ENCODE measurements around the gene ATP1B3.
"Not testable (repeated sequence)": the region's sequence is repeated elsewhere in the genome, so short reads cannot be mapped to it uniquely, and the experiment has no call there.

The ATP1B3 gene

DNA sequence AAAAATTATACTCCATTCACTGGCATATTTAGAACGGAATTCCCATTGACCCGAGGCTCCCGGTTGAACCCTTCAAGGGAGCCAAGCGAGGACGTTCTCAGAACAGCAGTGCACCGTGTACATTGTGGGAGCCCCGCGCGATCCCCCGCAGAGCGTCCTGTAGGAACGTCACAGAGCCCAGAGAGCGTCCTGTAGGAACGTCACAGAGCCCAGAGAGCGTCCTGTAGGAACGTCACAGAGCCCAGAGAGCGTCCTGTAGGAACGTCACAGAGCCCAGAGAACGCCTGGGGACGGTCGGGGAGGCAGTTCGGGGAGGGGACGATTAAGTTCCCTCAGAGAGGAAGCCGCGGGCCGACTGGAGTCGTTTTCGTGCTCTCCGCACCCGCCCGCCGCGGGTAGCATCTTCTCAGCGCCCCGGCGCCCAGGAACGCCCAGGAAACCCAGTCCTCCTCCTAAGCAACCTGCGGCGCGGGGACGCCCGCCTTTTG is 506 bp upstream of the ATP1B3 start:
- Mint-ChIP-seq H3K36me3 (ENCODE audit: low read depth) (peaks cover 44% of the 10 kb centered on the region), H3K4me3 (peak overlapping the region; percentile 88), H3K9me3 (no peaks in the 10 kb centered on the region), H3K27me3 (no peaks in the 10 kb centered on the region), H3K27ac (peak overlapping the region; percentile 98), H3K4me1 (ENCODE audit: low read depth) (peaks cover 36% of the 10 kb centered on the region)
- DNase-seq: no peak

- Mint-ChIP-seq H3K27ac (peak overlapping the region; percentile 97), H3K36me3 (ENCODE audit: low read depth) (peaks cover 55% of the 10 kb centered on the region), H3K9me3 (no peaks in the 10 kb centered on the region), H3K27me3 (no peaks in the 10 kb centered on the region), H3K4me1 (ENCODE audit: low read depth) (peaks cover 47% of the 10 kb centered on the region), H3K4me3 (peak overlapping the region; percentile 93)
- DNase-seq: peak; percentile 82
Observed at GRCh38 chr3:141876891-141877621, 613 bp downstream of the ATP1B3 start.

DNA sequence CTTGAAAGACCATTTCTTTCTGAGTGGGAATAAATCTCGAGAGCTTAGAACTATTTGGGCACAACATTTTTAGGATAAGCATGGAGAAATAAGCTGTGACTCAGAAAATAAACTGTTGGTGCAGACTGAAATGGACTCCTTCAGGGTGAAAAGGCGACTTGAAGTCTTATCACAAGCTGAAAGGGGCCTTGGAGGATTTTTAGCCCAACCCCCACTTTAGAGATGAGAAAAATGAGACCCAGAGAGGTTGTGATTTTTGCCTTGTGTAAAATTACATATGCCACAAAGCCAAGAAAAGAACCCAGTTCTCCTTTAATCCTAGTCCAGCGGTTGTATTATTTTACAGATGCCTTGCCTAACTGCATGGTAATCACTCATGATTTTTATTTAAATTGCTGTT is 1.5 kb downstream of the ATP1B3 start:
- DNase-seq: no peak
- H3K4me1 Mint-ChIP-seq (ENCODE audit: low read depth): peaks cover 53% of the 10 kb centered on the region
- H3K27ac Mint-ChIP-seq: peak overlapping the region; percentile 94
- no peaks in the 10 kb centered on the region for H3K9me3 Mint-ChIP-seq
- no peaks in the 10 kb centered on the region for H3K27me3 Mint-ChIP-seq
- peaks cover 64% of the 10 kb centered on the region for H3K36me3 Mint-ChIP-seq (ENCODE audit: low read depth)
- peak overlapping the region; percentile 93 for H3K4me3 Mint-ChIP-seq

DNA sequence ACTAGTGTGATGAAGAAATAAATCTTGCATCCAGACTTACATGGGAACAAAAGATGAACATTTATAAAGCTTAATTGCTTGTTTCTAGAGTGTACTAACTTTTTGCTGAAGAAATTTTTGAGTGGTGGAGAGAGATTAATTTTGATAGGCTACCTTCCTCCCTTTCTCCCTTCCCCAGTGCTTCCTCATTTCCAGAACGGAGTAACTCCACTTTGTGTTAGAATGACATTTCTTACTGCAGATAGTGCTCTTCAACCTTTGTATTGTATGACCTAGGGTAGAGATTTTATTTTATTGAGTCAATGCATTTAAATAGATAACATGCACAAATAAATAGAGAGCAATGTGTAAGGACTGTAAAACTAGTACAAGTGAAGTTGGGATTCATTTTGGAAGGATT is 1.9 kb downstream of the ATP1B3 start:
- H3K9me3 Mint-ChIP-seq: no peaks in the 10 kb centered on the region
- no peaks in the 10 kb centered on the region for H3K27me3 Mint-ChIP-seq
- H3K27ac Mint-ChIP-seq: peak overlapping the region; percentile 94
- peaks cover 67% of the 10 kb centered on the region for H3K36me3 Mint-ChIP-seq (ENCODE audit: low read depth)
- DNase-seq: no peak
- peaks cover 55% of the 10 kb centered on the region for H3K4me1 Mint-ChIP-seq (ENCODE audit: low read depth)
- peak overlapping the region; percentile 93 for H3K4me3 Mint-ChIP-seq

DNA sequence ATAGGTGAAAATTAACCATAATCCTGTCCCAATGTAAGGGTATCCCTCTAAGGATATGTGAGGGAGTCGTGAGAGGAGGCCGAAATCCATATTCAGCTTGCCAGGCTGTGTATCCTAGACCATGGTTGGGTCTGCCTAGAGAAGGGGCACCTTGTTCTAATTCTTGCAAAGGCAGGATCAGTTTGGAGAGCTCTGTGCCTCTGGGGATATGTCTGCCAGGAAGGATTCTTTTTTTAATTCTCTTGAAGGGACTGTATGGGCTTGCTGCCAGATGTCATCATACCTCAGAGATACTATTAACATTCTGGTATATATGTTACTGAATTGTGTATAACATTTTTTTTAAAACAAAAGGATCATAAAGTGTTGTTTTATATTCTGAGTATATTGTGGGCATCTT is 2.4 kb downstream of the ATP1B3 start:
- Mint-ChIP-seq H3K27me3 (no peaks in the 10 kb centered on the region), H3K9me3 (no peaks in the 10 kb centered on the region), H3K27ac (peak overlapping the region; percentile 94), H3K4me3 (peak overlapping the region; percentile 93), H3K4me1 (ENCODE audit: low read depth) (peaks cover 59% of the 10 kb centered on the region), H3K36me3 (ENCODE audit: low read depth) (peaks cover 72% of the 10 kb centered on the region)
- no peak for DNase-seq

GRCh38 chr3:141881702-141882101 is 5.3 kb downstream of the ATP1B3 start:
- peaks cover 95% of the 10 kb centered on the region for H3K36me3 Mint-ChIP-seq (ENCODE audit: low read depth)
- no peaks in the 10 kb centered on the region for H3K9me3 Mint-ChIP-seq
- H3K4me1 Mint-ChIP-seq (ENCODE audit: low read depth): peaks cover 76% of the 10 kb centered on the region
- H3K27ac Mint-ChIP-seq: peak overlapping the region; percentile 29
- no peaks in the 10 kb centered on the region for H3K27me3 Mint-ChIP-seq
- H3K4me3 Mint-ChIP-seq: no peak overlapping the region
- DNase-seq: no peak

DNA sequence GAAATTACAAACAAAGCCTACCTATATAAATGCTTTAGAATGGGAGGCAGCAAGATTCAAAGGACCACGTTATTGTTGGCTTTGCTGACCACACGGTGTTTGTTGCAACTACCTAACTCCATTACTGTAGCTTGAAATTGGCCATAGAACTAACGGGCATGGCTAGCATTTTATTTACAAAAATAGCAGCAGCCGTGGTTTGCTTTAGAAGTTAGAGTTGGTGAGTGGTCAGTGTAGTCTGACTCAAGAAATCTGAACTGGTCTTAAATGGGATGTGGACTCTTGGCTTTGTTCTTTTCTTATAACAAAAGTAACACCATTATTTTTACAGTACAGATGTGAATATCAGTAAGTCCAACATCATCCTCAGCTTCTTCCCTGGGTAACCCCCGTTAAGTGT is 10.6 kb downstream of the ATP1B3 start:
- Mint-ChIP-seq H3K4me1 (ENCODE audit: low read depth) (peaks cover 70% of the 10 kb centered on the region), H3K27ac (peak overlapping the region; percentile 6), H3K9me3 (peaks cover 14% of the 10 kb centered on the region), H3K4me3 (no peak overlapping the region), H3K27me3 (no peaks in the 10 kb centered on the region), H3K36me3 (ENCODE audit: low read depth) (peaks cover 78% of the 10 kb centered on the region)
- DNase-seq: no peak

- H3K36me3 Mint-ChIP-seq (ENCODE audit: low read depth): peaks cover 79% of the 10 kb centered on the region
- not testable (repeated sequence) for H3K27me3 Mint-ChIP-seq, H3K4me3 Mint-ChIP-seq, DNase-seq
- peaks cover 14% of the 10 kb centered on the region for H3K9me3 Mint-ChIP-seq
- H3K4me1 Mint-ChIP-seq (ENCODE audit: low read depth): peaks cover 72% of the 10 kb centered on the region
- peak overlapping the region; percentile 71 for H3K27ac Mint-ChIP-seq
Observed at GRCh38 chr3:141888548-141888947, 12.1 kb downstream of the ATP1B3 start.

GRCh38 chr3:141894524-141895176 is 18.2 kb downstream of the ATP1B3 start:
- DNase-seq: no peak
- no peak overlapping the region for H3K4me3 Mint-ChIP-seq
- no peak overlapping the region for H3K27ac Mint-ChIP-seq
- H3K27me3 Mint-ChIP-seq: no peaks in the 10 kb centered on the region
- peaks cover 5% of the 10 kb centered on the region for H3K9me3 Mint-ChIP-seq
- peaks cover 56% of the 10 kb centered on the region for H3K4me1 Mint-ChIP-seq (ENCODE audit: low read depth)
- H3K36me3 Mint-ChIP-seq (ENCODE audit: low read depth): peaks cover 76% of the 10 kb centered on the region

DNA sequence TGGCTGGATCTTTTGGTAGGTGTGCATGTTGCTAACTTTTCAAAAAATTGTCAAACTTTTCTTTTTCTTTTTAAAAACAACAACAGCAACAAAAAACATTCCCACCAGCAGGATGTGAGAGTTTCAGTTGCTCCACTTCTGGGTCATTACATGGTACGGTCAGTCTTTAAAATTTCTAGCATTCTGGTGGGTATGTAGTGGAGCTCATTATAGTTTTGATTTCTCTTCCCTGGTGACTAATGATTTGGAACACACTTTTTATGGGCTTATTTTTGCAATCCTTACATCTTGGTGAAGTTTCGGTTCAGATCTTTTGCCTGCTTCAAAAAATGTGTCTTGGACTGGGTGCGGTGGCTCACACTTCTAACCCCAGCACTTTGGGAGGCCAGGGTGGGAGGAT is 19.3 kb downstream of the ATP1B3 start:
- Mint-ChIP-seq H3K4me1 (ENCODE audit: low read depth) (peaks cover 61% of the 10 kb centered on the region), H3K36me3 (ENCODE audit: low read depth) (peaks cover 83% of the 10 kb centered on the region)

GRCh38 chr3:141898908-141899307 is 22.5 kb downstream of the ATP1B3 start:
- no peak overlapping the region for H3K4me3 Mint-ChIP-seq
- no peaks in the 10 kb centered on the region for H3K27me3 Mint-ChIP-seq

More for the DNA sequence above, 19.3 kb downstream of the ATP1B3 start:
- Mint-ChIP-seq H3K27me3 (no peaks in the 10 kb centered on the region), H3K9me3 (peaks cover 10% of the 10 kb centered on the region), H3K27ac (no peak overlapping the region), H3K4me3 (no peak overlapping the region)
- DNase-seq: no peak

GRCh38 chr3:141900343-141900742 is 23.9 kb downstream of the ATP1B3 start:
- H3K9me3 Mint-ChIP-seq: peaks cover 10% of the 10 kb centered on the region
- no peaks in the 10 kb centered on the region for H3K27me3 Mint-ChIP-seq
- H3K4me3 Mint-ChIP-seq: no peak overlapping the region
- peak overlapping the region; percentile 66 for H3K27ac Mint-ChIP-seq
- H3K4me1 Mint-ChIP-seq (ENCODE audit: low read depth): peaks cover 58% of the 10 kb centered on the region
- peaks cover 88% of the 10 kb centered on the region for H3K36me3 Mint-ChIP-seq (ENCODE audit: low read depth)
- DNase-seq: no peak

More at GRCh38 chr3:141898908-141899307, 22.5 kb downstream of the ATP1B3 start:
- Mint-ChIP-seq H3K4me1 (ENCODE audit: low read depth) (peaks cover 52% of the 10 kb centered on the region), H3K36me3 (ENCODE audit: low read depth) (peaks cover 84% of the 10 kb centered on the region), H3K9me3 (peaks cover 10% of the 10 kb centered on the region), H3K27ac (no peak overlapping the region)
- DNase-seq: no peak

- Mint-ChIP-seq H3K27ac (peak overlapping the region; percentile 23), H3K4me1 (ENCODE audit: low read depth) (peaks cover 45% of the 10 kb centered on the region), H3K4me3 (no peak overlapping the region)
Observed at GRCh38 chr3:141901914-141902313, 25.5 kb downstream of the ATP1B3 start.

GRCh38 chr3:141904203-141904602 is 27.8 kb downstream of the ATP1B3 start:
- H3K27ac Mint-ChIP-seq: peak overlapping the region; percentile 61
- H3K9me3 Mint-ChIP-seq: peaks cover 5% of the 10 kb centered on the region
- H3K27me3 Mint-ChIP-seq: no peaks in the 10 kb centered on the region
- DNase-seq: no peak
- peaks cover 38% of the 10 kb centered on the region for H3K4me1 Mint-ChIP-seq (ENCODE audit: low read depth)
- H3K4me3 Mint-ChIP-seq: no peak overlapping the region
- H3K36me3 Mint-ChIP-seq (ENCODE audit: low read depth): peaks cover 88% of the 10 kb centered on the region

More at GRCh38 chr3:141901914-141902313, 25.5 kb downstream of the ATP1B3 start:
- Mint-ChIP-seq H3K9me3 (peaks cover 10% of the 10 kb centered on the region), H3K36me3 (ENCODE audit: low read depth) (peaks cover 84% of the 10 kb centered on the region), H3K27me3 (no peaks in the 10 kb centered on the region)
- no peak for DNase-seq

DNA sequence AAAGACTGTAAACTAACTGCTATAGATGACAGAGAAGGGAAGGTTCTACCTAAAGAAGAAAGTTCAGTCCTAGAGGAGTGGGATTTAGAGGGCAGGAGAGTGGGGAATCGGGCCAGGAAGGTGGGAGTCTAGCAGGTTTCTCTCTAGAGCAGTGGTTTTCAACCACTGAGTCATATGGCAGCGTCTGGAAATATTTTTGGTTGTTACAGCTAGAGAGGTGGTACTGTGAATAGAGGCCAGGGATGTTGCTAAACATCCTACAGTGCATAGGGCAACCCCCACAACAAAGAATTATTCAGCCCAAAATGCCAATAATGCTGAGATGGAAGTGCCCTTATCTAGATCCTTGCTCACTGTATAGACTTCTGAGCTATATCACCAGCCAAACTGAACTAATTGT is 28.7 kb downstream of the ATP1B3 start:
- peaks cover 4% of the 10 kb centered on the region for H3K9me3 Mint-ChIP-seq
- H3K36me3 Mint-ChIP-seq (ENCODE audit: low read depth): peaks cover 88% of the 10 kb centered on the region

More for the DNA sequence above, 28.7 kb downstream of the ATP1B3 start:
- H3K27me3 Mint-ChIP-seq: no peaks in the 10 kb centered on the region
- no peak overlapping the region for H3K4me3 Mint-ChIP-seq
- H3K4me1 Mint-ChIP-seq (ENCODE audit: low read depth): peaks cover 35% of the 10 kb centered on the region
- DNase-seq: no peak
- peak overlapping the region; percentile 90 for H3K27ac Mint-ChIP-seq

All from activated T-cell treated with anti-CD3 and anti-CD28 coated beads, Interleukin-2, amount 50 U/mL, for 24 hours (primary cell).